Sigmoid colon (tissue), 7 donors: ENCODE data around the gene SCMH1. TPM values are rescaled to one million over a fixed set of nuclear protein-coding genes. Genes with fewer than 3 reads are reported as not detected.

Experiments
- DNase-seq: peaks from one replicate; pipeline ENCODE4 v3.0.0-alpha.2; 2019
- H3K27ac ChIP-seq, 4 donors: fragments of 200-600 bp; sonication (generic); one replicate each; pipeline ENCODE4 v1.5.1; 2016 to 2019; ENCODE audit warnings: mild to moderate bottlenecking in 1 of 4
- H3K27me3 ChIP-seq, 3 donors: fragments of 200-600 bp; sonication (generic); one replicate each; pipeline ENCODE4 v1.5.1; 2019; ENCODE audit warnings: mild to moderate bottlenecking in 1 of 3
- H3K36me3 ChIP-seq, 4 donors: fragments of 200-600 bp; sonication (generic); one replicate each; pipeline ENCODE4 v1.5.1; 2016 to 2019
- H3K4me1 ChIP-seq, 4 donors: fragments of 200-600 bp; sonication (generic); one replicate each; pipeline ENCODE4 v1.5.1; 2017 to 2019
- H3K4me3 ChIP-seq, 4 donors: fragments of 200-600 bp; sonication (generic); one replicate each; pipeline ENCODE4 v1.5.1; 2017 to 2019; ENCODE audit warnings: mild to moderate bottlenecking in 2 of 4, moderate library complexity in 1 of 4
- H3K9me3 ChIP-seq, 4 donors: fragments of 200-600 bp in 3 of 4; sonication (generic) in 3 of 4; one replicate each; pipeline versions ENCODE4 v1.5.1 to v1.6.1; 2013 to 2019
- CTCF ChIP-seq, 4 experiments: fragments of 450-650 bp in 3 of 4; fragments of 200-600 bp in 1 of 4; IDR thresholded peaks; one replicate each; pipeline ENCODE4 v1.5.1; 2016 to 2019; ENCODE audit warnings: antibody characterized with exemption in 4 of 4, mild to moderate bottlenecking in 3 of 4, moderate library complexity in 2 of 4
- EP300 ChIP-seq, 4 donors: sonication (generic); formaldehyde crosslinking; IDR thresholded peaks; one replicate each; pipeline ENCODE4 v1.6.1; 2017; ENCODE audit warnings: antibody characterized with exemption in 4 of 4
- POLR2A ChIP-seq, 2 donors: fragments of 450-650 bp; IDR thresholded peaks; one replicate each; pipeline ENCODE4 v1.6.1; 2016; ENCODE audit warnings: antibody characterized with exemption in 2 of 2, mild to moderate bottlenecking in 2 of 2, moderate library complexity in 2 of 2
- POLR2AphosphoS5 ChIP-seq, 4 donors: sonication (generic); formaldehyde crosslinking; IDR thresholded peaks; one replicate each; pipeline ENCODE4 v1.6.1; 2017; ENCODE audit warnings: antibody characterized with exemption in 4 of 4
- WGBS, 2 donors: extraction: QIAGEN DNeasy Blood & Tissue Kit; methylation state at CpG; one replicate each; pipeline ENCODE4 v1.1.7; 2013; 5-methylcytosine and 5-hydroxymethylcytosine counted together
- intact Hi-C: fragments of 100-400 bp; cut with DNase I; formaldehyde crosslinking; loops from one replicate; pipeline ENCODE4 v1.15.1; 2023
- polyA plus RNA-seq, 3 donors: library from polyadenylated mRNA; stranded (reverse); fragments of 200-250 nt; gene quantifications; one replicate each; pipeline ENCODE4 v1.2.3, GENCODE V29; 2013
- total RNA-seq, 4 donors: library from RNA; depleted of rRNA; stranded (reverse); fragments of >200 nt; gene quantifications; one replicate each; pipeline ENCODE4 v1.1.0, GENCODE V29; 2016
- donor health status: healthy with polysubstance abuse.
- donor health status: Bipolar disorder and iron deficiency.
- donor health status: healthy.

The SCMH1 gene
- total and polyA plus RNA-seq, 7 donors = 10.2 to 95.8 (median 52.4) TPM

- Histone ChIP-seq H3K4me3 (no peak overlapping the region), H3K4me1 (peaks cover 0 to 16% (median 4%) of the 10 kb centered on the region in 4 donors), H3K36me3 (peaks cover 15 to 89% (median 60%) of the 10 kb centered on the region in 4 donors), H3K27me3 (no peaks in the 10 kb centered on the region), H3K9me3 (no peaks in the 10 kb centered on the region), H3K27ac (no peak overlapping the region)
- no peak for DNase-seq
- intact Hi-C loops = no loop called here
- WGBS, 2 donors = 65 to 83% methylated on average over 1 of the region's 1 CpG
- TF ChIP-seq EP300 (IDR thresholded peaks at IDR 0.05) = no peak
- no peak for TF ChIP-seq POLR2AphosphoS5 (IDR thresholded peaks at IDR 0.05)
- TF ChIP-seq CTCF (IDR thresholded peaks at IDR 0.05) = no peak
- TF ChIP-seq POLR2A (IDR thresholded peaks at IDR 0.05) = no peak
Observed at GRCh38 chr1:41010345-41010744, 231.8 kb downstream of the SCMH1 start.

GRCh38 chr1:41009466-41009865 lies 232.6 kb downstream of the SCMH1 start:
- DNase-seq = no peak
- H3K4me1 ChIP-seq = peaks cover 0 to 15% (median under 1%) of the 10 kb centered on the region in 4 donors
- intact Hi-C loops = no loop called here
- H3K36me3 ChIP-seq = peaks cover 15 to 96% (median 62%) of the 10 kb centered on the region in 4 donors
- H3K27ac ChIP-seq = no peak overlapping the region
- H3K27me3 ChIP-seq = no peaks in the 10 kb centered on the region
- TF ChIP-seq POLR2A (IDR thresholded peaks at IDR 0.05) = no peak
- TF ChIP-seq EP300 (IDR thresholded peaks at IDR 0.05) = no peak
- TF ChIP-seq CTCF (IDR thresholded peaks at IDR 0.05) = no peak
- no peak for TF ChIP-seq POLR2AphosphoS5 (IDR thresholded peaks at IDR 0.05)
- WGBS, 2 donors = 95 to 96% methylated on average over 8 of the region's 8 CpGs
- H3K4me3 ChIP-seq = no peak overlapping the region
- no peaks in the 10 kb centered on the region for H3K9me3 ChIP-seq

- no peak for TF ChIP-seq CTCF (IDR thresholded peaks at IDR 0.05)
- TF ChIP-seq POLR2AphosphoS5 (IDR thresholded peaks at IDR 0.05) = no peak
- TF ChIP-seq EP300 (IDR thresholded peaks at IDR 0.05) = no peak
- no peak for TF ChIP-seq POLR2A (IDR thresholded peaks at IDR 0.05)
- peaks cover 0 to 25% (median 22%) of the 10 kb centered on the region in 4 donors for H3K4me1 ChIP-seq
- intact Hi-C loops = no loop called here
- H3K27ac ChIP-seq = no peak overlapping the region
- H3K36me3 ChIP-seq = peaks cover 15 to 92% (median 60%) of the 10 kb centered on the region in 4 donors
- no peaks in the 10 kb centered on the region for H3K27me3 ChIP-seq
- no peak overlapping the region for H3K4me3 ChIP-seq
- no peak for DNase-seq
- no peaks in the 10 kb centered on the region for H3K9me3 ChIP-seq
- WGBS, 2 donors = 95% methylated on average over 19 of the region's 19 CpGs
Observed at GRCh38 chr1:41006942-41007865, 234.9 kb downstream of the SCMH1 start.

DNA sequence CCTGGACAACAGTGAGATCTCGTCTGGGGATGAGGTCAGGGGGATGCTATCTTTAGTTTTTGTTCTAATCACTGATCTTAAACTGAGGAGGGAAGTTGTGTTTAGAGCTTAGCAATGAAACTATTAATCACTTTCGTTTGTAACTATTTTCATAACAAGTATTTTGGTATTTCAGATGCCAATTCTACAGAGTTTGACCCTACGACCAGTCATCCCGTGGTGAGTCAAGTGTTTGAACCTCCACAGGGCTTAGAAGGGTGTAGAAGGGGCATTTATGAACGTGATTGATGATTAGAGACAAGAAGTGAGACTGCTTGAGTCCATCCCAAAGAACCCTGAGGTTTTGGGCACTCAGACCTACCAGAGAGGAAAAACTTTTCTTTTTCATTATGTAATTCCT lies 236.2 kb downstream of the SCMH1 start:
- H3K9me3 ChIP-seq = no peaks in the 10 kb centered on the region
- H3K27ac ChIP-seq = no peak overlapping the region
- H3K4me3 ChIP-seq = no peak overlapping the region
- no peaks in the 10 kb centered on the region for H3K27me3 ChIP-seq
- 81 to 87% methylated on average over 5 of the region's 5 CpGs for WGBS, 2 donors
- no peak for DNase-seq
- TF ChIP-seq EP300 (IDR thresholded peaks at IDR 0.05) (no peak), POLR2AphosphoS5 (IDR thresholded peaks at IDR 0.05) (no peak), CTCF (IDR thresholded peaks at IDR 0.05) (no peak), POLR2A (IDR thresholded peaks at IDR 0.05) (no peak)
- peaks cover 15 to 94% (median 65%) of the 10 kb centered on the region in 4 donors for H3K36me3 ChIP-seq
- intact Hi-C loops = no loop called here
- H3K4me1 ChIP-seq = peaks cover 0 to 33% (median 32%) of the 10 kb centered on the region in 4 donors
